ENCODE results near the gene TENM4. TPM values are rescaled to one million over a fixed set of nuclear protein-coding genes. Genes with fewer than 3 reads are reported as not detected.

TENM4 gene
- total RNA-seq, 2 experiments from 2014 or later: not detected

- Mint-ChIP-seq H3K27me3 (peaks cover 14% of the 10 kb centered on the region), H3K4me3 (no peak overlapping the region), H3K27ac (no peak overlapping the region), H3K4me1 (ENCODE audit: low read depth) (no peaks in the 10 kb centered on the region), H3K9me3 (no peaks in the 10 kb centered on the region), H3K36me3 (ENCODE audit: low read depth) (no peaks in the 10 kb centered on the region)
- ATAC-seq (no peak), DNase-seq (no peak)
- intact Hi-C loops (cut with micrococcal nuclease): no loop called here
- ChIA-PET CTCF (interaction anchor here (1.5 kb wide), 1 partner anchor 22 kb away, joined by 3 read pairs; no protein-coding TSS in a partner anchor), POLR2A (no interaction called here)
- TF ChIP-seq CTCF (IDR thresholded peaks at IDR 0.05): no peak
These were observed 749.6 kb downstream of the TENM4 start for GRCh38 chr11:78691215-78691614.

GRCh38 chr11:78690352-78690987, 750.4 kb downstream of the TENM4 start:
- CTCF ChIA-PET: interaction anchor here (1.0 kb wide), 1 partner anchor 45 kb away, joined by 3 read pairs; no protein-coding TSS in a partner anchor

GRCh38 chr11:78689585-78690153, 751.2 kb downstream of the TENM4 start:
- CTCF ChIA-PET: interaction anchor here (1.0 kb wide), 1 partner anchor 45 kb away, joined by 3 read pairs; no protein-coding TSS in a partner anchor
- no peak for TF ChIP-seq CTCF (IDR thresholded peaks at IDR 0.05)
- no peaks in the 10 kb centered on the region for H3K9me3 Mint-ChIP-seq
- no peaks in the 10 kb centered on the region for H3K4me1 Mint-ChIP-seq (ENCODE audit: low read depth)
- no peak for ATAC-seq
- intact Hi-C loops (cut with micrococcal nuclease): no loop called here
- no peak overlapping the region for H3K4me3 Mint-ChIP-seq
- no peak for DNase-seq
- H3K36me3 Mint-ChIP-seq (ENCODE audit: low read depth): no peaks in the 10 kb centered on the region
- no peak overlapping the region for H3K27ac Mint-ChIP-seq
- H3K27me3 Mint-ChIP-seq: peaks cover 13% of the 10 kb centered on the region
- POLR2A ChIA-PET: no interaction called here

More at GRCh38 chr11:78690352-78690987, 750.4 kb downstream of the TENM4 start:
- Mint-ChIP-seq H3K27ac (no peak overlapping the region), H3K36me3 (ENCODE audit: low read depth) (no peaks in the 10 kb centered on the region), H3K27me3 (peaks cover 10% of the 10 kb centered on the region), H3K4me1 (ENCODE audit: low read depth) (no peaks in the 10 kb centered on the region), H3K4me3 (no peak overlapping the region), H3K9me3 (no peaks in the 10 kb centered on the region)
- ATAC-seq (no peak), DNase-seq (no peak)
- POLR2A ChIA-PET: no interaction called here
- TF ChIP-seq CTCF (IDR thresholded peaks at IDR 0.05): no peak
- intact Hi-C loops (cut with micrococcal nuclease): no loop called here

DNA sequence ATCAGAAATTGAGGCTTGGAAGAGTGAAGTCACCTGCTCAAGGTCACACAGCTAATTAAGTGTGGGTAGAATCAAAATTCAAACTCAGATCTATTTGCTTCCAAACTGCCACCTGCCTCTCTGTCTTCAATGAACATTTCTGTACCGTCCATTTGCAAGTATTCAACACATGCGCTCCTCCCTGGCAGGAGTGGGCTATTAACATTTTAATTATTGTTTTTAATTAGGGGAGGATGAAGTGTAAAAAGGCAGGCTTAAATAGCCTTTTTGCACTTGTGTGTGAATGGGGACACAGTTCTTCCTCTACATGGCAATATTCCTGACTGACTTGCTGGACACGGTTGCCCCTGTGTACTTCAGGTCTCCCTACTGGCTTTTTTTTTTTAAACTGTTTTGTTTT, 751.7 kb downstream of the TENM4 start:
- ATAC-seq: no peak
- TF ChIP-seq CTCF (IDR thresholded peaks at IDR 0.05): no peak
- no peak overlapping the region for H3K27ac Mint-ChIP-seq
- DNase-seq: no peak
- intact Hi-C loops (cut with micrococcal nuclease): no loop called here
- H3K9me3 Mint-ChIP-seq: no peaks in the 10 kb centered on the region
- POLR2A ChIA-PET: no interaction called here
- H3K36me3 Mint-ChIP-seq (ENCODE audit: low read depth): no peaks in the 10 kb centered on the region
- CTCF ChIA-PET: interaction anchor here (1.7 kb wide), 1 partner anchor 43 kb away, joined by 11 read pairs; no protein-coding TSS in a partner anchor
- H3K4me1 Mint-ChIP-seq (ENCODE audit: low read depth): no peaks in the 10 kb centered on the region
- no peak overlapping the region for H3K4me3 Mint-ChIP-seq
- H3K27me3 Mint-ChIP-seq: peaks cover 16% of the 10 kb centered on the region

DNA sequence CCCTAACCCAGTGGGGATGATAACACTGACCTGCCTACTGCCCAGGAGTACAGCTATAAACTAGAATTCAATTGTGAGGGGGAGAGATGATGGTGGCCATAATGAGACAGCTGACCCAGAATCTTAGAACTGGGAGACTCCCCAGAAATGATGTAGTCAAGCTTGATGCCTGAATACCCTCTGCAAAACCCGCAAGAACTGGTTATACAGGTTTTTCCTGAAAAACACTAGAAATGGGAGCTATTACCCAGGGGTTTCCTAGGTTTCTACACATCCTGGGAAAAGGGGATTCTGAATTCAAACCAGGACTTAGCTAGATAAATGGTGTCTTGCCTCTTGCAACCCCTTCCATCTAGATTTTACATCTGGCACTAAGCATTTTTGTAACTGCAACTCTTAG, 752.4 kb downstream of the TENM4 start:
- Mint-ChIP-seq H3K4me1 (ENCODE audit: low read depth) (no peaks in the 10 kb centered on the region), H3K36me3 (ENCODE audit: low read depth) (no peaks in the 10 kb centered on the region), H3K27ac (no peak overlapping the region), H3K4me3 (no peak overlapping the region), H3K9me3 (no peaks in the 10 kb centered on the region), H3K27me3 (peaks cover 18% of the 10 kb centered on the region)
- ChIA-PET POLR2A (no interaction called here), CTCF (interaction anchor here (1.7 kb wide), 2 partner anchors 27 to 42 kb away, joined by 6 to 11 read pairs; no protein-coding TSS in a partner anchor)
- DNase-seq (no peak), ATAC-seq (no peak)
- intact Hi-C loops (cut with micrococcal nuclease): no loop called here
- no peak for TF ChIP-seq CTCF (IDR thresholded peaks at IDR 0.05)

All from activated CD8-positive, alpha-beta T cell treated with anti-CD3 and anti-CD28 coated beads for 36 hours (primary cell).